ENCODE results near the gene ZNF304. TPM values are rescaled to one million over a fixed set of nuclear protein-coding genes. Genes with fewer than 3 reads are reported as not detected.

The ZNF304 gene
- total and polyA plus RNA-seq, 2 of the 13 experiments (the other 11 are each of a cell fraction or from before 2014, with no cell fraction given), result 3.4 to 8.0 TPM

DNA sequence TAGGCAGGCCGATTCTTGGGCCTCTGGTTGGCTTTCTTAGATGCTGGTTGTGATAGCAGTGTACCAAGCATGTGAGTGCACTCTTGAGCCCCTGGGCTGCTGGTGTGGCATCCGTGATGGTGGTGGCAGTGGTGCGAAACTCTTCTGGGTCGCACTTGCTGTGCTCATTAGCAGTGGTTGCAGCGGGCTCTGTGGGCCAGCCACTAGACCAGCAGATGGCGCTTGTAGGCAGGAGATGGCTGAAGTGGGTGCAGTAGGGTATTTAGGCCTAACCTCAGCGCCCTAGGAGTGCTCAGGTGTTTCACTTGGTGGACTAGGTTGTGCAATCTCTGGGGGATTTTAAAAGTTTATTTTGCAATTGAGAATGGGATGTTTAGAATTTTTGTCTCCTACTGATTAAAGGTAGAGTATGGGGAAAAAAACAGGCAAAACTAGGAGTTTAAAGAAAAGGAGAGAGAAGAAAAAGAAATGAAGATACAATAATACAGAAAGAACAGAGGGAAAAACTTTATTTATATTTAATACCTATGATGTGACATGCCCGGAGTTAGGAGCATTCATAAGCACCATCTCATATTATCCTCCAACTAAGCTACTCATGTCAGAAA, 55.5 kb downstream of the ZNF304 start (continued):
- peak; percentile 92 for TF ChIP-seq THAP11 (CRISPR knock-in tag; IDR thresholded peaks at IDR 0.05)
- no peak for TF ChIP-seq SUZ12 (IDR thresholded peaks at IDR 0.05; ENCODE audit: low read depth, low read length)
- no peak for TF ChIP-seq RFX1 (IDR thresholded peaks at IDR 0.05)
- TF ChIP-seq NKX3-1 (CRISPR knock-in tag; IDR thresholded peaks at IDR 0.05), result no peak
- TF ChIP-seq NR2F2 (IDR thresholded peaks at IDR 0.05; ENCODE audit: borderline replicate concordance, low read depth), result no peak
- no peak; the same call in 1 of the 2 replicates for TF ChIP-seq ZKSCAN1 (IDR thresholded peaks at IDR 0.05; ENCODE audit: low read length)
- TF ChIP-seq ZNF180 (CRISPR knock-in tag; IDR thresholded peaks at IDR 0.05; ENCODE audit: borderline replicate concordance, low read depth), result no peak
- no peak for TF ChIP-seq TCF7 (IDR thresholded peaks at IDR 0.05; ENCODE audit: low read depth)
- TF ChIP-seq, protein P1, sequence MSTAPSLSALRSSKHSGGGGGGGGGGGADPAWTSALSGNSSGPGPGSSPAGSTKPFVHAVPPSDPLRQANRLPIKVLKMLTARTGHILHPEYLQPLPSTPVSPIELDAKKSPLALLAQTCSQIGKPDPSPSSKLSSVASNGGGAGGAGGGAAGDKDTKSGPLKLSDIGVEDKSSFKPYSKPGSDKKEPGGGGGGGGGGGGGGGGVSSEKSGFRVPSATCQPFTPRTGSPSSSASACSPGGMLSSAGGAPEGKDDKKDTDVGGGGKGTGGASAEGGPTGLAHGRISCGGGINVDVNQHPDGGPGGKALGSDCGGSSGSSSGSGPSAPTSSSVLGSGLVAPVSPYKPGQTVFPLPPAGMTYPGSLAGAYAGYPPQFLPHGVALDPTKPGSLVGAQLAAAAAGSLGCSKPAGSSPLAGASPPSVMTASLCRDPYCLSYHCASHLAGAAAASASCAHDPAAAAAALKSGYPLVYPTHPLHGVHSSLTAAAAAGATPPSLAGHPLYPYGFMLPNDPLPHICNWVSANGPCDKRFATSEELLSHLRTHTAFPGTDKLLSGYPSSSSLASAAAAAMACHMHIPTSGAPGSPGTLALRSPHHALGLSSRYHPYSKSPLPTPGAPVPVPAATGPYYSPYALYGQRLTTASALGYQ (CRISPR knock-in tag; IDR thresholded peaks at IDR 0.05), result no peak
- no peak for TF ChIP-seq ZNF333 (CRISPR knock-in tag; IDR thresholded peaks at IDR 0.05; ENCODE audit: borderline replicate concordance)
- TF ChIP-seq, protein P2, sequence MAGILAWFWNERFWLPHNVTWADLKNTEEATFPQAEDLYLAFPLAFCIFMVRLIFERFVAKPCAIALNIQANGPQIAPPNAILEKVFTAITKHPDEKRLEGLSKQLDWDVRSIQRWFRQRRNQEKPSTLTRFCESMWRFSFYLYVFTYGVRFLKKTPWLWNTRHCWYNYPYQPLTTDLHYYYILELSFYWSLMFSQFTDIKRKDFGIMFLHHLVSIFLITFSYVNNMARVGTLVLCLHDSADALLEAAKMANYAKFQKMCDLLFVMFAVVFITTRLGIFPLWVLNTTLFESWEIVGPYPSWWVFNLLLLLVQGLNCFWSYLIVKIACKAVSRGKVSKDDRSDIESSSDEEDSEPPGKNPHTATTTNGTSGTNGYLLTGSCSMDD (CRISPR knock-in tag; IDR thresholded peaks at IDR 0.05), result no peak
- no peak for TF ChIP-seq NFIC (IDR thresholded peaks at IDR 0.05; ENCODE audit: low read length)
- no peak for TF ChIP-seq NFATC3 (CRISPR knock-in tag; IDR thresholded peaks at IDR 0.05)
- TF ChIP-seq ZNF354B (CRISPR knock-in tag; IDR thresholded peaks at IDR 0.05), result no peak
- TF ChIP-seq, protein P3, sequence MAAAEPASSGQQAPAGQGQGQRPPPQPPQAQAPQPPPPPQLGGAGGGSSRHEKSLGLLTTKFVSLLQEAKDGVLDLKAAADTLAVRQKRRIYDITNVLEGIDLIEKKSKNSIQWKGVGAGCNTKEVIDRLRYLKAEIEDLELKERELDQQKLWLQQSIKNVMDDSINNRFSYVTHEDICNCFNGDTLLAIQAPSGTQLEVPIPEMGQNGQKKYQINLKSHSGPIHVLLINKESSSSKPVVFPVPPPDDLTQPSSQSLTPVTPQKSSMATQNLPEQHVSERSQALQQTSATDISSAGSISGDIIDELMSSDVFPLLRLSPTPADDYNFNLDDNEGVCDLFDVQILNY (CRISPR knock-in tag; conservative IDR thresholded peaks at IDR 0.05), result no peak
- TF ChIP-seq EP300 (IDR thresholded peaks at IDR 0.05; ENCODE audit: low read depth in 2 of 2, low read length in 2 of 2), result no peak
- TF ChIP-seq EP300 (CRISPR knock-in tag; IDR thresholded peaks at IDR 0.05; ENCODE audit: borderline replicate concordance), result no peak
- no peak for TF ChIP-seq SP4 (CRISPR knock-in tag; IDR thresholded peaks at IDR 0.05)
- TF ChIP-seq, protein P4, sequence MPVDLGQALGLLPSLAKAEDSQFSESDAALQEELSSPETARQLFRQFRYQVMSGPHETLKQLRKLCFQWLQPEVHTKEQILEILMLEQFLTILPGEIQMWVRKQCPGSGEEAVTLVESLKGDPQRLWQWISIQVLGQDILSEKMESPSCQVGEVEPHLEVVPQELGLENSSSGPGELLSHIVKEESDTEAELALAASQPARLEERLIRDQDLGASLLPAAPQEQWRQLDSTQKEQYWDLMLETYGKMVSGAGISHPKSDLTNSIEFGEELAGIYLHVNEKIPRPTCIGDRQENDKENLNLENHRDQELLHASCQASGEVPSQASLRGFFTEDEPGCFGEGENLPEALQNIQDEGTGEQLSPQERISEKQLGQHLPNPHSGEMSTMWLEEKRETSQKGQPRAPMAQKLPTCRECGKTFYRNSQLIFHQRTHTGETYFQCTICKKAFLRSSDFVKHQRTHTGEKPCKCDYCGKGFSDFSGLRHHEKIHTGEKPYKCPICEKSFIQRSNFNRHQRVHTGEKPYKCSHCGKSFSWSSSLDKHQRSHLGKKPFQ (CRISPR knock-in tag; IDR thresholded peaks at IDR 0.05; ENCODE audit: insufficient replicate concordance), result no peak
- TF ChIP-seq, protein P5, sequence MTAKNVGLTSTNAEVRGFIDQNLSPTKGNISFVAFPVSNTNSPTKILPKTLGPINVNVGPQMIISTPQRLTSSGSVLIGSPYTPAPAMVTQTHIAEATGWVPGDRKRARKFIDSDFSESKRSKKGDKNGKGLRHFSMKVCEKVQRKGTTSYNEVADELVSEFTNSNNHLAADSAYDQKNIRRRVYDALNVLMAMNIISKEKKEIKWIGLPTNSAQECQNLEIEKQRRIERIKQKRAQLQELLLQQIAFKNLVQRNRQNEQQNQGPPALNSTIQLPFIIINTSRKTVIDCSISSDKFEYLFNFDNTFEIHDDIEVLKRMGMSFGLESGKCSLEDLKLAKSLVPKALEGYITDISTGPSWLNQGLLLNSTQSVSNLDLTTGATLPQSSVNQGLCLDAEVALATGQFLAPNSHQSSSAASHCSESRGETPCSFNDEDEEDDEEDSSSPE (CRISPR knock-in tag; IDR thresholded peaks at IDR 0.05), result 0 out of 2 replicates have a peak, but pooled peaks have one; percentile 18
- no peak for TF ChIP-seq DR1 (CRISPR knock-in tag; IDR thresholded peaks at IDR 0.05)
- TF ChIP-seq ZNF317 (CRISPR knock-in tag; IDR thresholded peaks at IDR 0.05), result no peak
- TF ChIP-seq ZNF17 (CRISPR knock-in tag; IDR thresholded peaks at IDR 0.05), result no peak
- TF ChIP-seq, protein P6, sequence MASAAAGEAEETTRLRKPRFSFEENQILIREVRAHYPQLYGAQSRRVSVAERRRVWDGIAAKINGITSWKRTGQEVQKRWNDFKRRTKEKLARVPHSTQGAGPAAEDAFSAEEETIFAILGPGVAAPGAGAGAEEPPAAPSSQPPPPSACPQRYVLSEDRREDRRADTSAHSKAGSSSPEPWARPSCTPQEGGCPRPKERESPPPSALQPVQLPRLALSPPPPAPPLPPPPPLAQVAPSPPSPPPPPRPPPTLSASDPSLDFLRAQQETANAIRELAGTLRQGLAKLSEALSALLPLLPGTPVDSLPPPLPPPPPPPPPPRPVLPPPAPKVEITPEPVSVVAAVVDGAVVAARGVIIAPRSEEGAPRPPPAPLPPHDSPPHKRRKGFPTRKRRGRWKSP (CRISPR knock-in tag; IDR thresholded peaks at IDR 0.05), result no peak
- TF ChIP-seq ELF3 (CRISPR knock-in tag; IDR thresholded peaks at IDR 0.05), result no peak

Measured in HepG2 (cell line).